Parathyroid adenoma (tissue), 2 donors: Measurements from ENCODE around the gene PPP4R4.

Experiments
- H2AFZ ChIP-seq: fragments of 300-600 bp; sonication (generic); one replicate; pipeline ENCODE4 v1.7.0; 2017; ENCODE audit warnings: antibody characterized with exemption, mild to moderate bottlenecking
- H3K27ac ChIP-seq: fragments of 300-600 bp; sonication (generic); one replicate; pipeline ENCODE4 v1.7.0; 2017
- H3K27me3 ChIP-seq: fragments of 300-600 bp; sonication (generic); one replicate; pipeline ENCODE4 v1.7.0; 2017; ENCODE audit warnings: low read length; ENCODE audit not compliant: control insufficient read depth, insufficient read depth
- H3K36me3 ChIP-seq: fragments of 300-600 bp; sonication (generic); one replicate; pipeline ENCODE4 v1.7.0; 2017; ENCODE audit warnings: low read length; ENCODE audit not compliant: control insufficient read depth, insufficient read depth
- H3K4me1 ChIP-seq: fragments of 300-600 bp; sonication (generic); one replicate; pipeline ENCODE4 v1.7.0; 2017; ENCODE audit warnings: control low read depth
- H3K4me2 ChIP-seq: fragments of 300-600 bp; sonication (generic); one replicate; pipeline ENCODE4 v1.7.0; 2017; ENCODE audit warnings: low read length
- H3K4me3 ChIP-seq: fragments of 300-600 bp; sonication (generic); one replicate; pipeline ENCODE4 v1.7.0; 2017; ENCODE audit warnings: low read depth, low read length
- H3K79me2 ChIP-seq: fragments of 300-600 bp; sonication (generic); one replicate; pipeline ENCODE4 v1.7.0; 2017; ENCODE audit warnings: control low read depth
- H3K9ac ChIP-seq: fragments of 300-600 bp; sonication (generic); one replicate; pipeline ENCODE4 v1.7.0; 2017; ENCODE audit warnings: mild to moderate bottlenecking
- H3K9me3 ChIP-seq: fragments of 300-600 bp; sonication (generic); one replicate; pipeline ENCODE4 v1.7.0; 2017; ENCODE audit warnings: low read length; ENCODE audit not compliant: control insufficient read depth
- CTCF ChIP-seq: fragments of 300-600 bp; sonication (generic); IDR thresholded peaks from one replicate; pipeline ENCODE4 v1.7.0; 2017; ENCODE audit warnings: antibody characterized with exemption, mild to moderate bottlenecking
- donor health status: primary hyperparathyroidism.

Gene PPP4R4

GRCh38 chr14:94138251-94138650 lies 35.9 kb upstream of the PPP4R4 start:
- Histone ChIP-seq H3K4me2 (no peak overlapping the region), H3K9ac (no peak overlapping the region), H3K27me3 (no peaks in the 10 kb centered on the region), H2AFZ (no peak overlapping the region), H3K4me1 (no peaks in the 10 kb centered on the region), H3K4me3 (no peak overlapping the region), H3K79me2 (no peaks in the 10 kb centered on the region), H3K27ac (no peak overlapping the region), H3K36me3 (no peaks in the 10 kb centered on the region), H3K9me3 (no peaks in the 10 kb centered on the region)
- no peak for TF ChIP-seq CTCF

GRCh38 chr14:94139006-94139405 lies 35.1 kb upstream of the PPP4R4 start:
- Histone ChIP-seq H3K4me2 (no peak overlapping the region), H3K27ac (no peak overlapping the region), H3K79me2 (no peaks in the 10 kb centered on the region), H3K9ac (no peak overlapping the region), H3K4me3 (no peak overlapping the region), H3K27me3 (no peaks in the 10 kb centered on the region), H2AFZ (no peak overlapping the region), H3K9me3 (no peaks in the 10 kb centered on the region), H3K4me1 (no peaks in the 10 kb centered on the region), H3K36me3 (no peaks in the 10 kb centered on the region)
- no peak for TF ChIP-seq CTCF

- no peak overlapping the region for H2AFZ ChIP-seq
These were observed 34.7 kb upstream of the PPP4R4 start for GRCh38 chr14:94139421-94139820.

GRCh38 chr14:94142247-94142646 lies 31.9 kb upstream of the PPP4R4 start:
- Histone ChIP-seq H3K27ac (no peak overlapping the region), H3K4me1 (no peaks in the 10 kb centered on the region), H3K9me3 (no peaks in the 10 kb centered on the region), H3K79me2 (no peaks in the 10 kb centered on the region), H2AFZ (no peak overlapping the region), H3K4me3 (no peak overlapping the region), H3K9ac (no peak overlapping the region), H3K27me3 (no peaks in the 10 kb centered on the region), H3K36me3 (no peaks in the 10 kb centered on the region), H3K4me2 (no peak overlapping the region)
- no peak for TF ChIP-seq CTCF

More at GRCh38 chr14:94139421-94139820, 34.7 kb upstream of the PPP4R4 start:
- no peak overlapping the region for H3K4me2 ChIP-seq
- H3K27ac ChIP-seq, result no peak overlapping the region
- H3K36me3 ChIP-seq, result no peaks in the 10 kb centered on the region
- H3K4me1 ChIP-seq, result no peaks in the 10 kb centered on the region
- no peaks in the 10 kb centered on the region for H3K27me3 ChIP-seq
- H3K4me3 ChIP-seq, result no peak overlapping the region
- TF ChIP-seq CTCF, result no peak
- no peak overlapping the region for H3K9ac ChIP-seq
- no peaks in the 10 kb centered on the region for H3K79me2 ChIP-seq
- H3K9me3 ChIP-seq, result no peaks in the 10 kb centered on the region

GRCh38 chr14:94142836-94143235 lies 31.3 kb upstream of the PPP4R4 start:
- Histone ChIP-seq H2AFZ (no peak overlapping the region), H3K4me1 (no peaks in the 10 kb centered on the region), H3K79me2 (no peaks in the 10 kb centered on the region), H3K4me3 (no peak overlapping the region), H3K36me3 (no peaks in the 10 kb centered on the region), H3K27ac (no peak overlapping the region), H3K9me3 (no peaks in the 10 kb centered on the region), H3K9ac (no peak overlapping the region), H3K4me2 (no peak overlapping the region), H3K27me3 (no peaks in the 10 kb centered on the region)
- no peak for TF ChIP-seq CTCF
